GM18951 (cell line): Measurements from ENCODE around the gene DLL4.
A peak's percentile ranks its signal among the peaks of the same experiment; 100 is the strongest.

Source experiments
- POLR2A ChIP-seq: IDR thresholded peaks from 4 replicates; pipeline ENCODE4 v1.6.1; 2011; ENCODE audit warnings: mild to moderate bottlenecking; ENCODE audit not compliant: insufficient read length, insufficient read depth; ENCODE audit errors: extremely low read depth
- in situ Hi-C: fragments of 300-500 bp; cut with MboI; formaldehyde crosslinking; loops from one replicate; pipeline ENCODE4 v1.12.0; 2022; ENCODE audit warnings: low sequenced_read_pairs, mixed read lengths, inconsistent platforms; ENCODE audit not compliant: unreplicated experiment

The DLL4 gene

DNA sequence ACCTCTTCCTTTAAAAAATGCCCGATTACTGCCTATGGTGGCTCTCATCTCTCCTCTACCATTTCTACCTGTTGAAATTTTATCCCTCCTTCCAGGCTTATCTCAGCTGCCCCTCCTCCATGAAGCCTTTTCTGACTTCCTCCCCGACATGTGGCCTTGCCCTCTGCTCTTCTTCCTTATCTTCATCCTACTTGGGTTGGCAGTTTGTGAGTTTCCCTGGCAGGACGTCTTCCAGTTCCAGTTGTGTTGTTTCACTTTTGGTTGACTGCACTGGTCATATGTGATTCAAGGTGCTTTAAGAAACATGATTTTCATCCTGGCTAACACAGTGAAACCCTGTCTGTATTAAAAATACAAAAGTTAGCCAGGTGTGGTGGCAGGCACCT, 4.4 kb downstream of the DLL4 start:
- TF ChIP-seq POLR2A: no peak
- in situ Hi-C loops: no loop called here

DNA sequence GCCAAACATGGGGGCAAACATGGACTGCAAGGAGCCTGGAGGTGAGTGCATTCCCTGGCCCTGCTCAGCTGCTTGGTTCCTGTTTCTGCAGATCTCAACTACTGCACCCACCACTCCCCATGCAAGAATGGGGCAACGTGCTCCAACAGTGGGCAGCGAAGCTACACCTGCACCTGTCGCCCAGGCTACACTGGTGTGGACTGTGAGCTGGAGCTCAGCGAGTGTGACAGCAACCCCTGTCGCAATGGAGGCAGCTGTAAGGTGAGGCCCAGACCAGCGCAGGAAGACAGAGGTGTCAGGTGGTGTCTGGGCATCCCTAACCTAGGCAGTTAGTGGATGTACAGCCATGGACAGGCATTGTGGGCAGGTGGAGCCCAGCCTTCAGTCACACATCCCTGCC, 5.3 kb downstream of the DLL4 start:
- in situ Hi-C loops: no loop called here
- TF ChIP-seq POLR2A: no peak

DNA sequence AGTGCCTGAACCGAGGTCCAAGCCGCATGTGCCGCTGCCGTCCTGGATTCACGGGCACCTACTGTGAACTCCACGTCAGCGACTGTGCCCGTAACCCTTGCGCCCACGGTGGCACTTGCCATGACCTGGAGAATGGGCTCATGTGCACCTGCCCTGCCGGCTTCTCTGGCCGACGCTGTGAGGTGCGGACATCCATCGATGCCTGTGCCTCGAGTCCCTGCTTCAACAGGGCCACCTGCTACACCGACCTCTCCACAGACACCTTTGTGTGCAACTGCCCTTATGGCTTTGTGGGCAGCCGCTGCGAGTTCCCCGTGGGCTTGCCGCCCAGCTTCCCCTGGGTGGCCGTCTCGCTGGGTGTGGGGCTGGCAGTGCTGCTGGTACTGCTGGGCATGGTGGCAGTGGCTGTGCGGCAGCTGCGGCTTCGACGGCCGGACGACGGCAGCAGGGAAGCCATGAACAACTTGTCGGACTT, 7.1 kb downstream of the DLL4 start:
- in situ Hi-C loops: no loop called here
- TF ChIP-seq POLR2A: no peak

DNA sequence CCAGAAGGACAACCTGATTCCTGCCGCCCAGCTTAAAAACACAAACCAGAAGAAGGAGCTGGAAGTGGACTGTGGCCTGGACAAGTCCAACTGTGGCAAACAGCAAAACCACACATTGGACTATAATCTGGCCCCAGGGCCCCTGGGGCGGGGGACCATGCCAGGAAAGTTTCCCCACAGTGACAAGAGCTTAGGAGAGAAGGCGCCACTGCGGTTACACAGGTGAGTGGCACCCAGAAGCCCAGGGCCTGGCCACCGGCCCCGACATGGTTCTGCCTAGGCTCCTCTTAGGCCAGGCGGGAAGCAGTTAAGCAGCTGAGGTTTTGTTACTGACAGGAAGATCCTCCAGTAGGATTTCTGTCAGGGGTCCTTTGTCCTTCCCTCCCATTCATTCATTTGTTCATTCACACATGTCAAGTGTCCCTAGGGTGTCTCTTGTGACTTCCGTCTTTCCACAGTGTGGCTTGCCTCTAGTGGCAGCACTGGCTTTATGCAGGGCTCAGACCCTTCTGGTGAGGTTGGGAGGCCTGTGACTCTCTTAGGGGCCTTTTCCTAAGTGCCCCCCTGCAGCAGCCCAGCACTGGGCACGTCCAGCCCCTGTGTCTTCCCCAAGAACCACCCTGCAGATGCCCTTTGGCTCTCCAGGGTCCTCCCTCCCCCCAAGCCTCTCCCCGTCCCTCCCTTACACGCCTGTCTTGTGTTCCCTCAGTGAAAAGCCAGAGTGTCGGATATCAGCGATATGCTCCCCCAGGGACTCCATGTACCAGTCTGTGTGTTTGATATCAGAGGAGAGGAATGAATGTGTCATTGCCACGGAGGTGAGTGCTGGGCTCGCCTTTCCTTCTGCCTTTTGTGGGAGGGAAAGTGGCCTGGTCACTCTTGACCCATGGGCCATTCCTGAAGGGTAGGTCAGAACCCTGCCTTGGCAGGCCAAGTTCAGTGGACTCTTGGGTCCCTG, 7.8 kb downstream of the DLL4 start:
- TF ChIP-seq POLR2A: no peak
- in situ Hi-C loops: no loop called here

DNA sequence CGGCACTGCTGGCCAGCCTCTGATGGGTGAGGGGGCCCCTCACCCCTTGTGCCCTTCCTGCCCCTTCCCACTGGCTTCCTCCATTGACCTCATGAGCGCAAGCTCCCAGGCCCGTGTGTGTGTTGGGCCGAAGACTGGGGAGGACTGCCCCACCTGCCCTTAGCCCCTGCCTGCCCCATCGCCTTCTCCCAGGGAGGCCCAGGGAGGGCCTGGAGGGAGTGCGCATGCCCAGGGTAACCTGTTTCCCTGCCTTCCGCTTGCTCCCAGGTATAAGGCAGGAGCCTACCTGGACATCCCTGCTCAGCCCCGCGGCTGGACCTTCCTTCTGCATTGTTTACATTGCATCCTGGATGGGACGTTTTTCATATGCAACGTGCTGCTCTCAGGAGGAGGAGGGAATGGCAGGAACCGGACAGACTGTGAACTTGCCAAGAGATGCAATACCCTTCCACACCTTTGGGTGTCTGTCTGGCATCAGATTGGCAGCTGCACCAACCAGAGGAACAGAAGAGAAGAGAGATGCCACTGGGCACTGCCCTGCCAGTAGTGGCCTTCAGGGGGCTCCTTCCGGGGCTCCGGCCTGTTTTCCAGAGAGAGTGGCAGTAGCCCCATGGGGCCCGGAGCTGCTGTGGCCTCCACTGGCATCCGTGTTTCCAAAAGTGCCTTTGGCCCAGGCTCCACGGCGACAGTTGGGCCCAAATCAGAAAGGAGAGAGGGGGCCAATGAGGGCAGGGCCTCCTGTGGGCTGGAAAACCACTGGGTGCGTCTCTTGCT, 8.8 kb downstream of the DLL4 start:
- in situ Hi-C loops: no loop called here
- TF ChIP-seq POLR2A: no peak

DNA sequence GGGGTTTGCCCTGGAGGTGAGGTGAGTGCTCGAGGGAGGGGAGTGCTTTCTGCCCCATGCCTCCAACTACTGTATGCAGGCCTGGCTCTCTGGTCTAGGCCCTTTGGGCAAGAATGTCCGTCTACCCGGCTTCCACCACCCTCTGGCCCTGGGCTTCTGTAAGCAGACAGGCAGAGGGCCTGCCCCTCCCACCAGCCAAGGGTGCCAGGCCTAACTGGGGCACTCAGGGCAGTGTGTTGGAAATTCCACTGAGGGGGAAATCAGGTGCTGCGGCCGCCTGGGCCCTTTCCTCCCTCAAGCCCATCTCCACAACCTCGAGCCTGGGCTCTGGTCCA, 9.4 kb downstream of the DLL4 start:
- TF ChIP-seq POLR2A: no peak
- in situ Hi-C loops: no loop called here

DNA sequence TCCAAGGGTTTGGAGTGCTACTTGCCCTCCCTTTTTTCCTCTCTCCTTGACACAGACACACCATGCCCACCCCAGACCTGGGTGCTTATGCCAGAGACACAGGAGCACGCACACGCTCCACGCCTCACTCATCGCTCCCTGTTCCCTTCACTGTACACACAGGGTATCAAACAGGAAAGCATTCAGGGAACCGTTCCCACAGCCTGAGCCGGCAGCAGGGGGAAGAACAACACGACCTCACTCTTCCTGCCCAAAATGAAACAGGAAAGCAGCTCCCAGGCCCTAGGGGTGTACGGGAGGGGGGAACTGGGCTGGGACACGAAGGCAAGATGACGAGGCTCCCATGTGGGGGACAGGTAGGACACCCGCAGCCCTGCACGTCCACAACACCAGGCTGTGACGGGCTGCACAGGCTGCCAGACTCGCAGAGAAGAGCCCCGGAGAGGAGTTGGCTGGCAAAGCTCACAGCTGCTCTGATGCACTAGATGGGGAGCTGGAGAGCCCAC, 11.2 kb downstream of the DLL4 start:
- in situ Hi-C loops: no loop called here

DNA sequence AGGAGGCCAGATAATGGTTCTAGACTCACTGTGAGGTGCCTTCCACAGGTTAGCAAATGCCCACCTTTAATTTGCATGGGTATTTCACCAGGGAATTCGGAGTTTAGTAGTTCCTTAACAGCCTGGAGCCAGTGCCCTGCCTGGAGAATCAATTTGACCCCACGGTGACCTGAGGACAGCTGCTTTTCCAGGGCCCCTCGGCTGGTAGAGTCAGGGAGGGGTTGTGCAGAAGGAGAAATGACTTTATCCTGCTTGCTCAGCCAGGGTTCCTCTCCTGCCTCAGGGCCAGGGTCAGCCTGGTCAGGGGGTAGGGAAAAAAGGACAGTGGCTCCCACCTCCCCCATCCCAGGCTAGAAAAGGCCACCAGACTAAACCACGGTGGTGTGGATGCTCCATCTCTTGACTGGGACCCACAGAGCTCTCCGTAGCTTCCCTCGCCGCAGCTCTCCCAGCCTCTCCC, 12.0 kb downstream of the DLL4 start:
- in situ Hi-C loops: no loop called here
- TF ChIP-seq POLR2A: no peak

More for the DNA sequence above, 11.2 kb downstream of the DLL4 start:
- peak; percentile 38 for TF ChIP-seq POLR2A

DNA sequence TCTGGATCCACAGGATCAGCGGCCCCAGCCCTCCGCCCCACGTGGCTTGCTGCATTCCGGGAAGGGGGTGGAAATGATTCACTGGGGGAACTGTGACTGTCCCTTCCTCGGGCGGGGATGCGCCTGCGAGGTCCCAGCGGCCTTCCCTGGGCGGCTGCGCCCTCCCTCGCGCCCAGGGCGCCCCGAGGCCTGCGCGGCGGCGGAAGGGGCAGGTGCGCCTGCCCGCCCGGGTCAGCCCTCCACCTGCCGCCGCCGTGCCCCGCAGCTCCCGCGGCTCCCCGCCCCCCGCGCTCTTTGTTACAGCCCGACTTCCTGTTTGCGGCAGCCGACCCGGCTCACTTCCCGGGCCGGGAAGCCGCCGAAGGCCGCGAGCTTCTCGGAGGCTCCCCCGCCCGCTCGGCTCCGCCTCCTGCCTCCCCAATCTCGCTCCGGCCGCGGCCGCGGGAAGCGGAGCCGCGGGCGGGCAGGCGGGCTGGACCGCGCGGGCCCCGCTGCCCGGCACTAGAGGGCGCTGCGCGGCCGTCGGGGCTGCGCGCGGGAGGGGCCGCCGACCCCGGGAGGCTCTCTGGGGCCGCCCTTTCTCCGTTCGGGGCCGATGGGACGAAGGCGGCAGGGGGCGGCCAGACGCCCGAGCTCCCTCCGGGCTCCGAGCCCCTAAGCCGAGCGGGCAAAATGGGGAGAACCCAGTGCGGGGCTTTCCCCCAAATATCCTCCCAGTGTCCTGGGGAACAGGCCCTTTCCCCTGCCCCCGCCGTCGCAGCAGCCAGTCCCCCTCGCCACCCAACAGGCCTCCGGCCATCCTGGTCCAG, 12.6 kb downstream of the DLL4 start:
- TF ChIP-seq POLR2A: peak; percentile 62
- in situ Hi-C loops: no loop called here

DNA sequence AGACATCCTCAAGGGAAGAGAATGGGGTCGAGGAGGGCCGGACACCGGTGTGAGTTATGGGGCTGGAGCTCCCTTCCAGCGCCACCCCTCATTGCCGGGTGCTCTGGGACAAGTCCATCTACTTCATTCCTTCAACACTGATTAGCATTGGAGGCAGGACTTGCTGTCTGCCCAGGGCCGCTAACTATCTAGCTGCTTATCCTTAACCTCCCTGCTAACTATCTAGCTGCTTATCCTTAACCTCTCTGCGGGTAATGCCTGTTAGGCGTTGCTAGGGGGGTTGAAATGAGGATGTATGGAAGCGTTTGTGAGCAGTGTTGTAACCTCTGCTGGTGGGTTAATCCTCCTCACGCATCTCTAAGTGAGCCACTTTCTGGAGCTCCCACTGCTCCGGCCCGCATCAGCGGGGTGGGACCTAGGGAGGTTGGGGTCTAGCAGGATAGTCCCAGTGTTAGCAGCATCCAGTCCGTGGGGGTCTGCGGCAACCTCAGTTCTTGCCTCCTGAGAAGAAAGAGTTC, 13.3 kb downstream of the DLL4 start:
- in situ Hi-C loops: no loop called here
- TF ChIP-seq POLR2A: no peak

DNA sequence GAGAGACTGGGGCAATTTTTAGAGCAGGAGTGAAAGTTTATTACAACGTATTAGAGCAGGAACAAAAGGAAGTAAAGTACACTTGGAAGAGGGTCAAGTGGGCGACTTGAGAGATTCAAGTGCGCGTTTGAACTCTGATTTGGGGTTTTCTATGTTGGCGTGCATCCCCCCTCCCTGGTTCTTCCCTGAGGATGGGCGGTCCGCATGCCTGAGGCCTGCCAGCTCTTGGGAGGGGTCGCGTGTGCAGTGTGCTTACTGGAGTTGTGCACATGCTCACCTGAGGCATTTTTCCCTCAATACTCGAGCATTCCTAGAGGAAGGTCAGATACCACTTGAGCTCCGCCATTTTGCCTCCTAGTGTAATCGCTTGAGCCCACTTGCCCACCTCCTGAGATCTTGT, 13.7 kb downstream of the DLL4 start:
- in situ Hi-C loops: no loop called here
- no peak for TF ChIP-seq POLR2A

DNA sequence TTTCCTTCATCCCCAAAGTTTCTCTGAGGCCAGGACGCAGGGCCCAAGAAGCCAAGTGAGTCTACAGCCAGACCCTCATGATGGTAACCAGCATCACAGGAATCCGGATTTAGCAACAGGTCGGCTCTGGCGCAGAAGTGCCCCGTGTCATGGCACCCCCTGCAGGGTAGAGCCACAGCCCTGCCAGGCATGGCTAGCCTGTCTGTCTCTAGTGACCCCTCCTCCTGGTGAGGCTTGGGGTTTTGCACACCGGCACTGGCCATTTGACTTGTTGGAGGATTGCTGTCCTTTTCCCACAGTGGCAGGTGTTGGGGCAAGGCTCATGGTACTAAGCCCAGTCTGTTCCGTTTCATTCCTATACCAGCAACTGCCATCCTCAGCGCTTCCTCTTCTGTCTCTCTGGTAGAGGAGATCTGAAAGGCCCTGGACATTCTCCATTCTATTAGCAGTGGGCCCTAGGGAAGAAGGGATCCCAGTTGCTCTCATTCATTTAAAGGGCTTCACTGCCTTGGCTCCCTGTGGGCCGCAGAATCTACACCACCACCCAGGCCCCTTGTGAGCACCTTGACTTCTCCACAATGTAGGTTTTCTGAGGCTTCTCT, 14.7 kb downstream of the DLL4 start:
- in situ Hi-C loops: no loop called here

More for the DNA sequence above, 14.7 kb downstream of the DLL4 start:
- TF ChIP-seq POLR2A: no peak
